H1 (cell line): ENCODE results near the gene GNG8. TPM values are rescaled to one million over a fixed set of nuclear protein-coding genes. Genes with fewer than 3 reads are reported as not detected.

Experiments used
- GABPA ChIP-seq: IDR thresholded peaks from 2 replicates; pipeline ENCODE4 v1.6.1; 2011; ENCODE audit warnings: mild to moderate bottlenecking, low read length, moderate library complexity, borderline replicate concordance; ENCODE audit not compliant: insufficient read depth
- GTF2F1 ChIP-seq: IDR thresholded peaks from 2 replicates; pipeline ENCODE4 v1.6.1; 2012; ENCODE audit warnings: low read depth, low read length, improper control_type of control experiment, borderline replicate concordance
- KDM5A ChIP-seq: fragments of 200-600 bp; IDR thresholded peaks from 2 replicates; pipeline ENCODE4 v1.7.1; 2012; ENCODE audit warnings: mild to moderate bottlenecking, low read length, inconsistent platforms, mixed read lengths
- PHF8 ChIP-seq: fragments of 200-600 bp; sonication (generic); conservative IDR thresholded peaks from 2 replicates; pipeline ENCODE4 v1.7.1; 2012; ENCODE audit warnings: low read depth, mild to moderate bottlenecking, inconsistent platforms, low read length, moderate library complexity
- polyA plus RNA-seq, 7 experiments: library from polyadenylated mRNA; depleted of rRNA in 3 of 7; stranded (reverse) in 5 of 7; unstranded in 2 of 7; fragments of >200 nt in 5 of 7; fragments of 200-250 nt in 2 of 7; gene quantifications; 1 replicate in 5 of 7; 2 replicates in 1 of 7; 4 replicates in 1 of 7; pipeline versions ENCODE4 v1.2.1 to v1.2.3, GENCODE V29; 2011 to 2013; ENCODE audit warnings: missing spikeins in 2 of 7, mixed read lengths in 2 of 7
- total RNA-seq: library from RNA; stranded (reverse); fragmentation: NEBNext Ultra II Directional; extraction: Animal tissue kit (Norgen Biotek cat#: 25700); gene quantifications from 2 replicates; pipeline ENCODE4 v1.2.1, GENCODE V29; 2021

The GNG8 gene
- total and polyA plus RNA-seq, 2 of the 8 experiments (the other 6 are each of a cell fraction or from before 2014, with no cell fraction given), result not detected

GRCh38 chr19:46661735-46662592 is 26.0 kb upstream of the GNG8 start (continued):
- TF ChIP-seq GTF2F1, result no peak
- no peak for TF ChIP-seq PHF8
- no peak for TF ChIP-seq KDM5A
- TF ChIP-seq GABPA, result no peak
